Heart left ventricle (tissue), 13 donors: ENCODE results near the gene ZP1.
"Not testable (repeated sequence)": the region's sequence is repeated elsewhere in the genome, so short reads cannot be mapped to it uniquely, and the experiment has no call there.

Source experiments
- CTCF ChIP-seq, 12 donors: fragments of 200-600 bp; sonication (generic) in 4 of 12; IDR thresholded peaks; one replicate each; pipeline versions ENCODE4 v1.5.0 to v1.8.0; 2018 to 2022; ENCODE audit warnings: antibody characterized with exemption in 12 of 12, mild to moderate bottlenecking in 5 of 12
- POLR2A ChIP-seq, 2 donors: fragments of 450-650 bp; IDR thresholded peaks; one replicate each; pipeline ENCODE4 v1.6.1; 2017; ENCODE audit warnings: antibody characterized with exemption in 2 of 2, mild to moderate bottlenecking in 2 of 2, moderate library complexity in 2 of 2
- donor health status: ischemic (EF 13 %, LVEDD 7.1; RV severe dilation, severe dysfunction).
- donor health status: DM: no; HTN: yes; CAD: no.
- donor health status: DM: no; HTN: no; CAD: no.
- donor health status: ischemic (EF 25% LVEDD 6.9; RV normal size, moderate dysfunction).
- donor health status: ischemic (EF 25% LVEDD 5.7; RV mildly dilated, moderate dysfunction).
- donor health status: ischemic (EF 35%, LVEDD 5.7; RV mildly dilated, moderate dysfunction).
- donor health status: nonischemic (EF 11% LVEDD 7.7; RV severe dilation, severe dysfunction).
- donor health status: DM: yes; HTN: yes; CAD: no.
- donor health status: PGD.
- donor health status: ischemic (EF 29% LVEDD 5.4; RV normal size, mild dysfunction).
- donor health status: nonischemic (EF 23%, LVEDD 6.1; RV moderate dilation, normal function).

DNA sequence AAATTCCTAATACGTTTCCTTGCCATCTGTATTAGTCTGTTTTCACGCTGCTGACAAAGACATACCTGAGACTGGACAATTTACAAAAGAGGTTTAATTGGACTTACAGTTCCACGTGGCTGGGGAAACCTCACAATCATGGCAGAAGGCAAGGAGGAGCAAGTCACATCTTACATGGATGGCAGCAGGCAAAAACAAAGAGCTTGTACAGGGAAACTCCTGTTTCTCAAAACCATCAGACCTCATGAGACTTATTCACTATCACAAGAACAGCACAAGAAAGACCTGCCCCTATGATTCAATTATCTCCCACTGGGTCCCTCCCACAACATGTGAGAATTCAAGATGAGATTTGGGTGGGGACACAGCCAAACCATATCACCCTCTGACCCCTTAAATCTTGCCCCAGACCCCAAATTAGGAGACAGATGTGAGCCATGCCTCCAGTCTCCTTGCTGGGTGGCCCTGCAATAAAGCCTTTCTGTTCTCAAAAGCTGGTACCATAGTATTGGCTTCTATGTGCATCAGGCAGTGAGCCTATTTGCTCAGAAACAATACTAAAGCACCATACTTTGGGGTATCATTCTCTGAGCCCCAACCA, 42.4 kb downstream of the ZP1 start:
- TF ChIP-seq CTCF, POLR2A (IDR thresholded peaks at IDR 0.05): not testable (repeated sequence)
